DOHH2 (cell line): ENCODE measurements around the gene SALL4.

Experiments used
- H3F3A ChIP-seq: fragments of 200-600 bp; sonication (generic), shearing (Covaris generic); 2 replicates; pipeline ENCODE4 v1.6.0; 2016; ENCODE audit warnings: antibody characterized with exemption, mild to moderate bottlenecking; ENCODE audit not compliant: control insufficient read depth, insufficient read depth
- H3K27ac ChIP-seq: fragments of 200-600 bp; sonication (generic); 2 replicates; pipeline ENCODE4 v1.5.1; 2014; ENCODE audit warnings: low read depth, mild to moderate bottlenecking, low read length, moderate library complexity
- H3K27me3 ChIP-seq: fragments of 200-600 bp; sonication (generic); 2 replicates; pipeline ENCODE4 v1.6.1; 2014; ENCODE audit warnings: mild to moderate bottlenecking, low read length, mixed read lengths; ENCODE audit not compliant: control insufficient read depth
- H3K36me3 ChIP-seq: fragments of 200-600 bp; sonication (generic); 2 replicates; pipeline ENCODE4 v1.6.1; 2014; ENCODE audit warnings: mild to moderate bottlenecking, low read length, moderate library complexity, mixed read lengths; ENCODE audit not compliant: control insufficient read depth
- H3K4me1 ChIP-seq: fragments of 200-600 bp; sonication (generic); 2 replicates; pipeline ENCODE4 v1.6.1; 2014; ENCODE audit warnings: mild to moderate bottlenecking, low read length, mixed read lengths; ENCODE audit not compliant: control insufficient read depth
- H3K4me2 ChIP-seq: fragments of 200-600 bp; sonication (generic); 2 replicates; pipeline ENCODE4 v1.6.0; 2014; ENCODE audit warnings: mild to moderate bottlenecking, low read length, moderate library complexity
- H3K4me3 ChIP-seq: fragments of 200-600 bp; sonication (generic); 2 replicates; pipeline ENCODE4 v1.5.1; 2014; ENCODE audit warnings: mild to moderate bottlenecking, low read length, mixed read lengths
- H3K79me2 ChIP-seq: fragments of 200-600 bp; sonication (generic); 2 replicates; pipeline ENCODE4 v1.6.1; 2014; ENCODE audit warnings: mild to moderate bottlenecking, low read length, mixed read lengths; ENCODE audit not compliant: control insufficient read depth
- H3K9me2 ChIP-seq: fragments of 200-600 bp; sonication (generic); replicated peaks from 2 replicates; pipeline ENCODE4 v1.6.1; 2014; ENCODE audit warnings: mild to moderate bottlenecking, low read length, mixed read lengths; ENCODE audit not compliant: control insufficient read depth
- H3K9me3 ChIP-seq: fragments of 200-600 bp; sonication (generic); 2 replicates; pipeline ENCODE4 v1.6.1; 2014; ENCODE audit warnings: antibody characterized with exemption, low read length, mixed read lengths; ENCODE audit not compliant: control insufficient read depth, insufficient read depth
- H4K20me1 ChIP-seq: fragments of 200-600 bp; sonication (generic); 2 replicates; pipeline ENCODE4 v1.6.0; 2014; ENCODE audit warnings: low read depth, mild to moderate bottlenecking, antibody characterized with exemption, low read length, moderate library complexity; ENCODE audit not compliant: control insufficient read depth, insufficient read depth
- CTCF ChIP-seq: fragments of 200-600 bp; sonication (generic); IDR thresholded peaks from one replicate; pipeline ENCODE4 v1.5.1; 2014; ENCODE audit warnings: antibody characterized with exemption, mild to moderate bottlenecking, low read depth, low read length; ENCODE audit not compliant: poor library complexity, severe bottlenecking
- EZH2phosphoT487 ChIP-seq: fragments of 200-600 bp; sonication (generic); IDR thresholded peaks from 2 replicates; pipeline ENCODE4 v1.6.1; 2017; ENCODE audit warnings: borderline replicate concordance, mild to moderate bottlenecking, antibody characterized with exemption, low read length, moderate library complexity, mixed read lengths

The SALL4 gene

GRCh38 chr20:51807720-51808250, 5.5 kb upstream of the SALL4 start:
- Histone ChIP-seq H3K27me3 (no peaks in the 10 kb centered on the region), H3K9me3 (no peaks in the 10 kb centered on the region), H3K36me3 (no peaks in the 10 kb centered on the region), H3K4me1 (no peaks in the 10 kb centered on the region), H3K4me2 (no peak overlapping the region), H3K27ac (no peak overlapping the region), H4K20me1 (no peaks in the 10 kb centered on the region), H3K79me2 (no peaks in the 10 kb centered on the region), H3K4me3 (no peak overlapping the region), H3K9me2 (no peaks in the 10 kb centered on the region), H3F3A (no peaks in the 10 kb centered on the region)
- no peak for TF ChIP-seq EZH2phosphoT487
- no peak for TF ChIP-seq CTCF

GRCh38 chr20:51804754-51805153, 2.4 kb upstream of the SALL4 start:
- Histone ChIP-seq H3K4me1 (0 out of 2 replicates have a peak, but pooled peaks cover 2% of the 10 kb centered on the region), H3K27ac (no peak overlapping the region), H4K20me1 (no peaks in the 10 kb centered on the region), H3K4me2 (no peak overlapping the region), H3K79me2 (no peaks in the 10 kb centered on the region), H3K9me3 (no peaks in the 10 kb centered on the region), H3F3A (no peaks in the 10 kb centered on the region), H3K4me3 (no peak overlapping the region), H3K27me3 (no peaks in the 10 kb centered on the region), H3K36me3 (no peaks in the 10 kb centered on the region), H3K9me2 (no peaks in the 10 kb centered on the region)
- TF ChIP-seq EZH2phosphoT487 (no peak), CTCF (no peak)

- Histone ChIP-seq H4K20me1 (no peaks in the 10 kb centered on the region), H3K4me3 (no peak overlapping the region), H3K4me2 (no peak overlapping the region), H3F3A (no peaks in the 10 kb centered on the region), H3K27me3 (peaks cover 8% of the 10 kb centered on the region), H3K4me1 (0 out of 2 replicates have a peak, but pooled peaks cover 2% of the 10 kb centered on the region), H3K9me2 (no peaks in the 10 kb centered on the region), H3K79me2 (no peaks in the 10 kb centered on the region), H3K36me3 (no peaks in the 10 kb centered on the region), H3K9me3 (no peaks in the 10 kb centered on the region), H3K27ac (no peak overlapping the region)
- no peak for TF ChIP-seq EZH2phosphoT487
Measured at GRCh38 chr20:51803148-51803854, 980 bp upstream of the SALL4 start.

- H3K9me2 ChIP-seq, result no peaks in the 10 kb centered on the region
- no peaks in the 10 kb centered on the region for H3K36me3 ChIP-seq
- no peak overlapping the region for H3K4me2 ChIP-seq
- H3K79me2 ChIP-seq, result no peaks in the 10 kb centered on the region
- no peaks in the 10 kb centered on the region for H3F3A ChIP-seq
- H3K4me3 ChIP-seq, result no peak overlapping the region
- TF ChIP-seq EZH2phosphoT487 (no peak), CTCF (no peak)
- 0 out of 2 replicates have a peak, but pooled peaks cover 2% of the 10 kb centered on the region for H3K4me1 ChIP-seq
- H3K27ac ChIP-seq, result no peak overlapping the region
- no peaks in the 10 kb centered on the region for H4K20me1 ChIP-seq
- H3K27me3 ChIP-seq, result peaks cover 17% of the 10 kb centered on the region
- H3K9me3 ChIP-seq, result no peaks in the 10 kb centered on the region
Measured at GRCh38 chr20:51801823-51802123, 548 bp downstream of the SALL4 start.
